ENCODE results near the gene DUSP18. TPM values are rescaled to one million over a fixed set of nuclear protein-coding genes. Genes with fewer than 3 reads are reported as not detected.

The DUSP18 gene
- total RNA-seq, 1 donor: 18.5 TPM

GRCh38 chr22:30675436-30675835 is 7.8 kb upstream of the DUSP18 start:
- H3K4me3 ChIP-seq (ENCODE audit: low read depth, low read length): no peak overlapping the region
- no peak for TF ChIP-seq CTCF (IDR thresholded peaks at IDR 0.05; ENCODE audit: insufficient read depth, low read length)
- no peak for DNase-seq (ENCODE audit: low read depth)

GRCh38 chr22:30674482-30674881 is 6.8 kb upstream of the DUSP18 start:
- H3K4me3 ChIP-seq (ENCODE audit: low read depth, low read length): no peak overlapping the region
- TF ChIP-seq CTCF (IDR thresholded peaks at IDR 0.05; ENCODE audit: insufficient read depth, low read length): no peak
- no peak for DNase-seq (ENCODE audit: low read depth)

- no peak for TF ChIP-seq CTCF (IDR thresholded peaks at IDR 0.05; ENCODE audit: insufficient read depth, low read length)
- no peak for DNase-seq (ENCODE audit: low read depth)
These were observed 5.5 kb upstream of the DUSP18 start for GRCh38 chr22:30673136-30673535.

GRCh38 chr22:30671071-30671470 is 3.4 kb upstream of the DUSP18 start:
- no peak for DNase-seq (ENCODE audit: low read depth)
- no peak overlapping the region for H3K4me3 ChIP-seq (ENCODE audit: low read depth, low read length)
- TF ChIP-seq CTCF (IDR thresholded peaks at IDR 0.05; ENCODE audit: insufficient read depth, low read length): no peak

More at GRCh38 chr22:30673136-30673535, 5.5 kb upstream of the DUSP18 start:
- H3K4me3 ChIP-seq (ENCODE audit: low read depth, low read length): no peak overlapping the region

GRCh38 chr22:30668386-30668710 is 673 bp upstream of the DUSP18 start:
- no peak for TF ChIP-seq CTCF (IDR thresholded peaks at IDR 0.05; ENCODE audit: insufficient read depth, low read length)
- peak overlapping the region; percentile 89 for H3K4me3 ChIP-seq (ENCODE audit: low read depth, low read length)
- no peak for DNase-seq (ENCODE audit: low read depth)

- no peak for TF ChIP-seq CTCF (IDR thresholded peaks at IDR 0.05; ENCODE audit: insufficient read depth, low read length)
- DNase-seq (ENCODE audit: low read depth): peak; percentile 21
- peak overlapping the region; percentile 89 for H3K4me3 ChIP-seq (ENCODE audit: low read depth, low read length)
These were observed 575 bp downstream of the DUSP18 start for GRCh38 chr22:30667107-30667493.

GRCh38 chr22:30665786-30666185 is 1.9 kb downstream of the DUSP18 start:
- no peak for TF ChIP-seq CTCF (IDR thresholded peaks at IDR 0.05; ENCODE audit: insufficient read depth, low read length)
- DNase-seq (ENCODE audit: low read depth): no peak

More at GRCh38 chr22:30665786-30666185, 1.9 kb downstream of the DUSP18 start:
- H3K4me3 ChIP-seq (ENCODE audit: low read depth, low read length): no peak overlapping the region

All from fibroblast of the aortic adventitia (primary cell).